Measurements from ENCODE around the gene HHATL. TPM values are rescaled to one million over a fixed set of nuclear protein-coding genes. Genes with fewer than 3 reads are reported as not detected.

The HHATL gene
- total RNA-seq, 1 donor from 2014 or later = not detected

DNA sequence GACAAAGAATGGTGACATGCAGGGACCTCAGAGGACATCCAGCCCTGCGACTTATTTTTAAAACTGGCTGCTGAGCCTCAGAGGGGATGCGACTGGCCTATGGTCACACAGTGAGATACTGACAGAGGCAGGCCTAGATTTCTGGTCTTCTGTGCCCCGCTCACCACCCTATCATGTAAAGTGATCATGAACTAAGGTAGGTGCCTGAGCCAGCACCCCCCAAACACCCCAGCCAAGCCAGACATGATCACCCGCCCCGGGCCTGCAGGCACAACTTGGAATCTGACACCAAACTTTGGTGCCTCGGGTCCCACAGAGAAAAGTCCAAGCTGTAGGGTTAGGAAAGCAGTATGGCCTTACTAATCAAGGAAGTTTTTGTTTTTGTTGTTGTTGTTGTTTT lies 33.9 kb upstream of the HHATL start:
- Mint-ChIP-seq H3K4me3 (ENCODE audit: unreplicated experiment) (no peak overlapping the region), H3K9me3 (ENCODE audit: unreplicated experiment) (no peaks in the 10 kb centered on the region), H3K4me1 (ENCODE audit: unreplicated experiment) (no peaks in the 10 kb centered on the region), H3K36me3 (ENCODE audit: unreplicated experiment) (no peaks in the 10 kb centered on the region), H3K27ac (ENCODE audit: unreplicated experiment) (no peak overlapping the region), H3K27me3 (ENCODE audit: unreplicated experiment) (peaks cover 2% of the 10 kb centered on the region)
- DNase-seq (ENCODE audit: extremely low spot score, unreplicated experiment) = peak; percentile 70
- TF ChIP-seq, protein P1, sequence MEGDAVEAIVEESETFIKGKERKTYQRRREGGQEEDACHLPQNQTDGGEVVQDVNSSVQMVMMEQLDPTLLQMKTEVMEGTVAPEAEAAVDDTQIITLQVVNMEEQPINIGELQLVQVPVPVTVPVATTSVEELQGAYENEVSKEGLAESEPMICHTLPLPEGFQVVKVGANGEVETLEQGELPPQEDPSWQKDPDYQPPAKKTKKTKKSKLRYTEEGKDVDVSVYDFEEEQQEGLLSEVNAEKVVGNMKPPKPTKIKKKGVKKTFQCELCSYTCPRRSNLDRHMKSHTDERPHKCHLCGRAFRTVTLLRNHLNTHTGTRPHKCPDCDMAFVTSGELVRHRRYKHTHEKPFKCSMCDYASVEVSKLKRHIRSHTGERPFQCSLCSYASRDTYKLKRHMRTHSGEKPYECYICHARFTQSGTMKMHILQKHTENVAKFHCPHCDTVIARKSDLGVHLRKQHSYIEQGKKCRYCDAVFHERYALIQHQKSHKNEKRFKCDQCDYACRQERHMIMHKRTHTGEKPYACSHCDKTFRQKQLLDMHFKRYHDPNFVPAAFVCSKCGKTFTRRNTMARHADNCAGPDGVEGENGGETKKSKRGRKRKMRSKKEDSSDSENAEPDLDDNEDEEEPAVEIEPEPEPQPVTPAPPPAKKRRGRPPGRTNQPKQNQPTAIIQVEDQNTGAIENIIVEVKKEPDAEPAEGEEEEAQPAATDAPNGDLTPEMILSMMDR (IDR thresholded peaks at IDR 0.05) = no peak

DNA sequence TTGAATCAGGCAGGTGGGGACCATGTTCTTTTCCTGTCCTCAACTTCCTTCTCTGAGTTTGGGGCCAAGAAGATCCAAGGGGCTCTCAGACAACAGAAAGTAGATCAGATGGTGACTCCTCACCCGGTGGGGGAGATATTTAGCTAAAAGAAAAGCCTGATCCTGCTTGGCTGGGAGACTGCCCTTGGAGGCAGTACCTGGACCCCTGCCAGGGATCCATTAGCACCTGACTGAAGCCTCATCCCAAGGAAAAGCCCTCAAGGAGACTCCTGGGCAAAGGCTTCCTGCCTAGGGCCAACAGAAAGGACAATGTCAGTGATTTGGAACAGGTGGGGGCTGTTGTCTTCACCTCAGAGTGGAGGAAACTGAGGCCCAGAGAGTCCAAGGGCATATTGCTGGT lies 33.5 kb upstream of the HHATL start:
- Mint-ChIP-seq H3K4me3 (ENCODE audit: unreplicated experiment) (no peak overlapping the region), H3K4me1 (ENCODE audit: unreplicated experiment) (no peaks in the 10 kb centered on the region), H3K36me3 (ENCODE audit: unreplicated experiment) (no peaks in the 10 kb centered on the region), H3K27ac (ENCODE audit: unreplicated experiment) (no peak overlapping the region), H3K9me3 (ENCODE audit: unreplicated experiment) (no peaks in the 10 kb centered on the region), H3K27me3 (ENCODE audit: unreplicated experiment) (peaks cover 2% of the 10 kb centered on the region)
- DNase-seq (ENCODE audit: extremely low spot score, unreplicated experiment) = peak; percentile 66
- TF ChIP-seq, protein P1 (IDR thresholded peaks at IDR 0.05) = no peak

DNA sequence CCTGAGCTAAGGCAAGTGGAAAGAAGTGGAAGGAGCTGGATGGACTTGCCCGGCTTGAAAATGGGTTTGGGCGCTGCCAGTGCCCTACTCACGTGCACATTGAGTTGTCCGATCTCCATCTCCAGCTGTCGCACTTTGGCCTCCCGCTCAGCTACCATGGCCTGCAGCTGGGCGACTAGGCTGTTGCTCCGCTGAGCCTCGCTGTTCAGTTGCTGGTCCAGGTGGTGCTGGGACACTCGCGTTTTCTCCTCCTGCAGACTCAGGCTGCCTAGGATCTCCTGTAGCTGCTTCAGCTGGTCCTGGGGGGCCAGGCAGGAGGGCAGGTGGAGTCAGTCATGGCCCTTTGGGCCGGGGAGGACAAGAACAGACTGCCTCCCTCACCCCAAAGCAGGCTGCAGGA lies 33.0 kb upstream of the HHATL start:
- H3K4me3 Mint-ChIP-seq (ENCODE audit: unreplicated experiment) = no peak overlapping the region
- no peaks in the 10 kb centered on the region for H3K9me3 Mint-ChIP-seq (ENCODE audit: unreplicated experiment)
- H3K36me3 Mint-ChIP-seq (ENCODE audit: unreplicated experiment) = no peaks in the 10 kb centered on the region
- TF ChIP-seq, protein P1 (IDR thresholded peaks at IDR 0.05) = no peak
- H3K4me1 Mint-ChIP-seq (ENCODE audit: unreplicated experiment) = no peaks in the 10 kb centered on the region
- DNase-seq (ENCODE audit: extremely low spot score, unreplicated experiment) = peak; percentile 80
- H3K27me3 Mint-ChIP-seq (ENCODE audit: unreplicated experiment) = peaks cover 2% of the 10 kb centered on the region
- no peak overlapping the region for H3K27ac Mint-ChIP-seq (ENCODE audit: unreplicated experiment)

DNA sequence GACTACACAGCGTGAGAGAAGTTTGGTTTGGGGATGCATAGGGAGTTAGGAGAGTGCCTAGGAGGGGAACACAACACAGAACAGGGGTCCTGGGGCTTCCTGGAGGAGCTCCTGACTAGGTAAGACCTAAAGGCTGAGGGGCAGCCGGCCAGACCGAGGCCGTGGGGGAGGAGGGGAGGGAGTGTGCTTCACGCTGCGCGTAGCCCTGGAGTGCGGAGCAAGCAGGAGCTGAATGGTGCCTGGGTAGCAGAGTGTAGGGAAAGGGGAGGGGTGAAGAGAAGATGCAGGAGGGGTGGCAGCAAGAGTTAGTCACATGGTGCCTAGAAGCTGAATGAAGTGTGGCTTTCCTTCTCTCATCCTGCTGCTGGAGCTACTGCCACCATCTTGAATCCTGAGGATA lies 32.4 kb upstream of the HHATL start:
- no peaks in the 10 kb centered on the region for H3K36me3 Mint-ChIP-seq (ENCODE audit: unreplicated experiment)
- H3K4me3 Mint-ChIP-seq (ENCODE audit: unreplicated experiment) = no peak overlapping the region
- H3K27ac Mint-ChIP-seq (ENCODE audit: unreplicated experiment) = no peak overlapping the region
- H3K9me3 Mint-ChIP-seq (ENCODE audit: unreplicated experiment) = no peaks in the 10 kb centered on the region
- TF ChIP-seq, protein P1 (IDR thresholded peaks at IDR 0.05) = no peak
- no peaks in the 10 kb centered on the region for H3K4me1 Mint-ChIP-seq (ENCODE audit: unreplicated experiment)
- peak; percentile 74 for DNase-seq (ENCODE audit: extremely low spot score, unreplicated experiment)
- H3K27me3 Mint-ChIP-seq (ENCODE audit: unreplicated experiment) = peaks cover 2% of the 10 kb centered on the region

DNA sequence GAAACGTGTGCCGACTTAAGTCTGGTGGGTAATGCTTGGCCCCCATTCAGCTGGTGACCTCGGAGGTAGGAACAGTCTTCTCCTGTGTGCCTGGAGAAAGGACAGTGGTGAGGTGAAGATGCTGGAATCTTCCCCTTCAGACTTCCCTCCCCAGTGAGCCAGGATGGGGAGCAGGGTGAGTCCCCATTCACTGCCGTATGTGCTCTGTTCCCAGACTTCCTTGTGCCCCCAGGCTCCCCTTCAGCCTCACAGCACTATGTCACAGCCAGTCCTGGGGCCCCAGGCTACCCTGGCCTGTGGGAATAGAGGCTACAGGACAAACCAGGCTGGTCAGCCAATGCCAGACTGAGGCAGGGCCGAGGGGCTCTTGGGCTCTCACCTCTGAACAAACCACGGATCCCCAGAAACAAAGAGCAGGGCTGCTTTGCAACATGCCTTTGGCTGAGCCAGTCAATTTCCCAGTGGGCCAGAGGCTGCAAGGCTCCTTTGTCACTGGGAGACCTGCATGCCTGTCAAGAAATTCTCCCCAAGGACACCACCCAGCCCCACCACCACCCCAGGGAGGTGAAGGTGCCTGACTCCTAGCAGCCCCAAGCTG lies 31.8 kb upstream of the HHATL start:
- Mint-ChIP-seq H3K4me3 (ENCODE audit: unreplicated experiment) (no peak overlapping the region), H3K4me1 (ENCODE audit: unreplicated experiment) (no peaks in the 10 kb centered on the region), H3K9me3 (ENCODE audit: unreplicated experiment) (no peaks in the 10 kb centered on the region), H3K36me3 (ENCODE audit: unreplicated experiment) (no peaks in the 10 kb centered on the region), H3K27me3 (ENCODE audit: unreplicated experiment) (peaks cover 9% of the 10 kb centered on the region), H3K27ac (ENCODE audit: unreplicated experiment) (no peak overlapping the region)
- DNase-seq (ENCODE audit: extremely low spot score, unreplicated experiment) = no peak
- TF ChIP-seq, protein P1 (IDR thresholded peaks at IDR 0.05) = no peak

Measured in osteocyte (in vitro differentiated cells).